CD4-positive, alpha-beta T cell (primary cell): ENCODE results near the gene NBEAL2. TPM values are rescaled to one million over a fixed set of nuclear protein-coding genes. Genes with fewer than 3 reads are reported as not detected.

Experiments
- ATAC-seq: fragments of 200-7000 bp; cut with Tn5 transposase; one replicate; pipeline ENCODE4 v1.10.0; 2022; ENCODE audit warnings: mild to moderate bottlenecking; ENCODE audit not compliant: poor library complexity
- CTCF ChIA-PET: fragments of 350-600 bp; sonication (Branson Sonifier 250); formaldehyde crosslinking; loops from one replicate; lab custom pipeline; 2021; ENCODE audit warnings: antibody characterized with exemption, inconsistent platforms; lab: Charles Lee
- POLR2A ChIA-PET: fragments of 350-600 bp; sonication (Branson Sonifier 250); formaldehyde crosslinking; loops from one replicate; lab custom pipeline; 2021; ENCODE audit warnings: antibody characterized with exemption, inconsistent platforms; lab: Charles Lee
- DNase-seq, 14 experiments: peaks; one replicate each; pipeline ENCODE4 v3.0.0-alpha.2; 2013 to 2020; ENCODE audit warnings: mixed read lengths in 2 of 14
- H3K27ac ChIP-seq, 2 donors: one replicate each; pipeline versions ENCODE4 v1.5.1 to v1.7.0; 2013; ENCODE audit warnings: low read length in 2 of 2, low read depth in 1 of 2, mild to moderate bottlenecking in 1 of 2
- H3K27me3 ChIP-seq, 2 experiments: 1 replicate in 1 of 2; 2 replicates in 1 of 2; pipeline versions ENCODE4 v1.6.1 to v1.7.0; 2013; ENCODE audit warnings: low read length in 2 of 2, control low read depth in 1 of 2, mild to moderate bottlenecking in 1 of 2, moderate library complexity in 1 of 2; ENCODE audit not compliant: insufficient read depth in 2 of 2, control insufficient read depth in 1 of 2
- H3K36me3 ChIP-seq: one replicate; pipeline ENCODE4 v1.6.1; 2013; ENCODE audit warnings: low read length, control low read depth; ENCODE audit not compliant: insufficient read depth
- H3K4me1 ChIP-seq: one replicate; pipeline ENCODE4 v1.6.1; 2013; ENCODE audit warnings: low read length, control low read depth; ENCODE audit not compliant: insufficient read depth
- H3K4me3 ChIP-seq: one replicate; pipeline ENCODE4 v1.5.1; 2013; ENCODE audit warnings: mild to moderate bottlenecking, low read length, moderate library complexity
- H3K9me3 ChIP-seq, 2 experiments: 1 replicate in 1 of 2; 2 replicates in 1 of 2; pipeline versions ENCODE4 v1.6.1 to v1.7.0; 2013; ENCODE audit warnings: low read length in 2 of 2, mild to moderate bottlenecking in 2 of 2, control low read depth in 1 of 2, moderate library complexity in 1 of 2; ENCODE audit not compliant: control insufficient read depth in 1 of 2, insufficient read depth in 1 of 2
- H3K27ac Mint-ChIP-seq: one replicate; pipeline ENCODE4 v1.8.0; 2020; ENCODE audit warnings: mixed read lengths
- H3K27me3 Mint-ChIP-seq: one replicate; pipeline ENCODE4 v1.8.0; 2021; ENCODE audit warnings: mixed read lengths
- H3K36me3 Mint-ChIP-seq: one replicate; pipeline ENCODE4 v1.8.0; 2021; ENCODE audit warnings: low read depth, mixed read lengths
- H3K4me1 Mint-ChIP-seq: one replicate; pipeline ENCODE4 v1.8.0; 2021; ENCODE audit warnings: low read depth, mixed read lengths
- H3K4me3 Mint-ChIP-seq: one replicate; pipeline ENCODE4 v1.8.0; 2020; ENCODE audit warnings: mild to moderate bottlenecking, mixed read lengths
- H3K9me3 Mint-ChIP-seq: one replicate; pipeline ENCODE4 v1.8.0; 2020; ENCODE audit warnings: mixed read lengths
- CTCF ChIP-seq: fragments of 200-600 bp; IDR thresholded peaks from one replicate; pipeline ENCODE4 v1.8.0; 2022; ENCODE audit warnings: antibody characterized with exemption, mild to moderate bottlenecking
- intact Hi-C, 2 experiments: fragments of 100-400 bp; cut with DNase I in 1 of 2; cut with micrococcal nuclease in 1 of 2; formaldehyde crosslinking; loops; one replicate each; pipeline versions ENCODE4 v1.15.1 to v1.9.0; 2023 to 2025; cut with DNase I, micrococcal nuclease
- polyA plus RNA-seq, 2 donors: library from polyadenylated mRNA; unstranded; fragments of 120-200 nt; gene quantifications; one replicate each; pipeline ENCODE4 v1.2.1, GENCODE V29; 2013
- total RNA-seq, 174 experiments: library from RNA in 2 of 174; stranded (reverse) in 2 of 174; gene quantifications; one replicate each; pipeline ENCODE4 v1.2.3 and lab custom pipeline; 2021 to 2026

Gene NBEAL2
- total RNA-seq, result 100 to 1,000 TPM; 163 to 170 TPM
- polyA plus RNA-seq (2013, experiment 1 of 2), result 95.1 TPM
- 144 TPM for polyA plus RNA-seq (2013, experiment 2 of 2)
- total RNA-seq (lab: John Stamatoyannopoulos, UW), result 55.4 to 805 (median 201) reads per million in 172 experiments

DNA sequence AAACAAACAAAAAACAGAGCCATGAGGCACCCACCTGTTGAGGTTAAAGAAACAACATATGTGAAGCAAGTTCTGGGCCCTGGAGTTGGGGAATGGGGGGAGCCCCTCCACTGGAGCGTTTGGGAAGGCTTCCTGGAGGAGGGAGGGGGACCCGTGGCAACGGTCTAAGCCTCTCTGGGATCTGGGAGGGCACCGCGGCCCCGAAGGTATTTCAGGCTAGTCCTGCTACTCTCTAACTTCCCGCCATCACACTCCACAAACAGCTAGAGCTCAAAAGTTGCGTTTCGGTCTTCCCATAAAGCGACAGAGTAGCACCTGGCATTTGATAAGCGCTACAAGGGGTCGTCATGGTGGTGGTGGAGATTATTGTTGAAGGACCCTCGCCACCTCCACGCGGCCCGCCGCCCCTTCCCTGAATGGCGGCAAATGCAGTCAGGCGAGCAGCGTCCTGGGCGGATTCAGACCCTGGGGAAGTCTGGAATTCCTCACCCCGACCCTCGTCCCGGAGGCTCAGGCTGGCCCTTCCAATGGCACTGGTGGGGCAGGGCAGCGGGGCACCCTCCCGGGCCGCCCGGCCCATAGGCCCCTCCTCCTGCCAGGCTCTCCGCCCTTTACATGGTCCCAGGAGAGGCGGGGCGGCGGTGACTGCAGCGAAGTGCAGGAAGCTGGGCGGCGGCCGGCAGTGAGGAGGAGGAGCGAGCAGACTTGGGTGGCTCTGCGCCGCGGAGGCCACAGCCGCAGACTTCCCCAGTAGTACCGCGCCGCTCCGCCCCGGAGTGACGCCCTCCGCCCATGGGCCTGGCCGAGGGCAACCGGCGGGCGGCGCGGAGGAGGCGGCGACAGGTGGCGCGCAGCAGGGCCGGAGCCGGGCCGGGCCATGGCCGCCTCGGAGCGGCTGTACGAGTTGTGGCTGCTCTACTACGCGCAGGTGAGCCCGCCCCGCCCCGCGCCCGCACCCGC is at the start of gene NBEAL2:
Gene NBEAL2, plus strand, starts transcription at position 682 of the 960 bp plus-strand sequence. Its CDS starts 196 bp downstream, at position 878.
- H3K27ac ChIP-seq, result peak within 1 kb of the TSS; percentile 57 to 71
- Mint-ChIP-seq H3K27me3 (no peaks in the 10 kb centered on the region), H3K9me3 (no peaks in the 10 kb centered on the region), H3K4me1 (peaks cover 67% of the 10 kb centered on the region), H3K27ac (peak within 1 kb of the TSS; percentile 91), H3K4me3 (peak within 1 kb of the TSS; percentile 92), H3K36me3 (peaks cover 15% of the 10 kb centered on the region)
- CTCF ChIA-PET, result interaction anchor here (0.7 to 3.0 kb wide), 6 partner anchors 9 to 70 kb away, joined by 3 to 11 read pairs (median 4); no protein-coding TSS in a partner anchor
- intact Hi-C loops, result loop anchor here (1.0 to 5.0 kb wide), 3 partner anchors 8 to 498 kb away; partner anchors contain the start of genes KIF9 (in 1 of the 2), KLHL18 (in 1 of the 2) and SCAP (in 1 of the 2)
- peaks cover 11% of the 10 kb centered on the region for H3K36me3 ChIP-seq
- H3K4me1 ChIP-seq, result peaks cover 87% of the 10 kb centered on the region
- H3K4me3 ChIP-seq, result peak within 1 kb of the TSS; percentile 82
- H3K9me3 ChIP-seq, result no peaks in the 10 kb centered on the region
- POLR2A ChIA-PET, result interaction anchor here (0.6 to 3.2 kb wide), 20 partner anchors 9 to 496 kb away, joined by 3 to 22 read pairs (median 4); partner anchors contain the start of genes SCAP and SETD2
- TF ChIP-seq CTCF, result no peak
- ATAC-seq (peak; percentile 77), DNase-seq (peak; percentile 90 to 98 (median 96))
- no peaks in the 10 kb centered on the region for H3K27me3 ChIP-seq

- peaks cover 28% of the 10 kb centered on the region for H3K36me3 ChIP-seq
- TF ChIP-seq CTCF, result no peak
- CTCF ChIA-PET, result interaction anchor here (1.0 to 2.0 kb wide), 2 partner anchors 17 to 21 kb away, joined by 3 to 5 read pairs; no protein-coding TSS in a partner anchor
- H3K27ac Mint-ChIP-seq, result peak overlapping the region; percentile 80
- no peak overlapping the region for H3K4me3 ChIP-seq
- no peak overlapping the region for H3K4me3 Mint-ChIP-seq
- POLR2A ChIA-PET, result no interaction called here
- peaks cover 0 to 3% of the 10 kb centered on the region in 2 experiments for H3K9me3 ChIP-seq
- DNase-seq (peak in 2 of 14 experiments; percentile 53 to 65), ATAC-seq (no peak)
- peak overlapping the region in 1 of 2 donors; percentile 13 for H3K27ac ChIP-seq
- peaks cover 62% of the 10 kb centered on the region for H3K36me3 Mint-ChIP-seq
- no peaks in the 10 kb centered on the region for H3K27me3 Mint-ChIP-seq
- no peaks in the 10 kb centered on the region for H3K27me3 ChIP-seq
- peaks cover 92% of the 10 kb centered on the region for H3K4me1 ChIP-seq
- H3K4me1 Mint-ChIP-seq, result peaks cover 79% of the 10 kb centered on the region
- intact Hi-C loops, result no loop called here
- H3K9me3 Mint-ChIP-seq, result no peaks in the 10 kb centered on the region
Measured at GRCh38 chr3:46930166-46930944, 49.1 kb upstream of the NBEAL2 start.

DNA sequence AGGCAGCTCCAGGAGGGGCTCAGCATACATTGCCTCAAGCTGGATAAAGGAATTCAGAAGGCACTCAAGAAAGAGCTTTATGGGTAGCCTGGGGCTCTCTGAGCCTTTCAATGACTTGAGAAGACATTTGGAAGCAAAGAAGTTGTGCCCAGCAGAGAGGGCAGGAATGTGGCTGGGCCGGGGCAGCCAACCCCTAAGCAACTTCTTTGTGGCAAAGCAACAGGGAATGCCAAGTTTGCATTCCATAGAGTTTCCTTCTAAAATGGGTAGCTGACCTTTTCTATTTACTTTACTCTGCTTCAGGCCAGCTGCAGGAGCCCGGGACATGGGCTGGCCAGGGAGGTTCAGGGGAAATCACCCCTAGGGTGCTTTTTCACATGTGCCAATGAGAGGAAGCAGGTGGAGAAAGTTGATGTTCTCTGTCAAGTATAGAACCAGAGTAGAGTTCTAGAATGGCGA is 48.5 kb upstream of the NBEAL2 start:
- Mint-ChIP-seq H3K4me1 (peaks cover 74% of the 10 kb centered on the region), H3K27me3 (no peaks in the 10 kb centered on the region), H3K9me3 (no peaks in the 10 kb centered on the region), H3K4me3 (peak overlapping the region; percentile 7), H3K27ac (peak overlapping the region; percentile 80), H3K36me3 (peaks cover 63% of the 10 kb centered on the region)
- no peak for DNase-seq
- H3K4me1 ChIP-seq, result peaks cover 88% of the 10 kb centered on the region
- peak overlapping the region in 1 of 2 donors; percentile 23 for H3K27ac ChIP-seq
- peaks cover 0 to 3% of the 10 kb centered on the region in 2 experiments for H3K9me3 ChIP-seq
- no peak for ATAC-seq
- H3K27me3 ChIP-seq, result no peaks in the 10 kb centered on the region
- H3K36me3 ChIP-seq, result peaks cover 26% of the 10 kb centered on the region
- CTCF ChIA-PET, result no interaction called here
- POLR2A ChIA-PET, result interaction anchor here (1.2 kb wide), 1 partner anchor 16 kb away, joined by 3 read pairs; no protein-coding TSS in a partner anchor
- intact Hi-C loops, result no loop called here
- no peak overlapping the region for H3K4me3 ChIP-seq
- no peak for TF ChIP-seq CTCF
